Gastrocnemius medialis (tissue), 4 donors: ENCODE results near the gene FAM151B. TPM values are rescaled to one million over a fixed set of nuclear protein-coding genes. Genes with fewer than 3 reads are reported as not detected.

Source experiments
- ATAC-seq, 2 donors: fragments of 150-250 bp; one replicate each; pipeline ENCODE4 v1.9.1; 2016
- DNase-seq, 2 donors: peaks; one replicate each; pipeline ENCODE4 v3.0.0-alpha.2; 2019
- H3K27ac ChIP-seq, 4 donors: fragments of 200-600 bp; sonication (generic); 1 replicate in 1 of 4; 2 replicates in 3 of 4; pipeline ENCODE4 v1.5.1; 2016 to 2018; ENCODE audit warnings: mild to moderate bottlenecking in 2 of 4, moderate library complexity in 1 of 4
- H3K27me3 ChIP-seq, 3 donors: fragments of 200-600 bp; sonication (generic) in 2 of 3; 1 replicate in 1 of 3; 2 replicates in 2 of 3; pipeline versions ENCODE4 v1.5.1 to v1.6.0; 2016 to 2019; ENCODE audit warnings: mild to moderate bottlenecking in 1 of 3, moderate library complexity in 1 of 3
- H3K36me3 ChIP-seq, 2 donors: fragments of 200-600 bp; sonication (generic) in 1 of 2; one replicate each; pipeline ENCODE4 v1.5.1; 2017 to 2018
- H3K4me1 ChIP-seq, 2 donors: fragments of 200-600 bp; sonication (generic) in 1 of 2; one replicate each; pipeline ENCODE4 v1.5.1; 2016 to 2017; ENCODE audit warnings: mild to moderate bottlenecking in 2 of 2
- H3K4me3 ChIP-seq, 4 donors: fragments of 200-600 bp; sonication (generic) in 3 of 4; 1 replicate in 1 of 4; 2 replicates in 3 of 4; pipeline ENCODE4 v1.5.1; 2016 to 2019; ENCODE audit warnings: mild to moderate bottlenecking in 2 of 4
- H3K9me3 ChIP-seq, 3 donors: fragments of 200-600 bp; sonication (generic) in 2 of 3; 1 replicate in 1 of 3; 2 replicates in 2 of 3; pipeline ENCODE4 v1.5.1; 2016 to 2019
- CTCF ChIP-seq, 5 experiments: fragments of 450-650 bp in 3 of 5; fragments of 200-600 bp in 2 of 5; sonication (generic) in 2 of 5; IDR thresholded peaks in 4 of 5; conservative IDR thresholded peaks in 1 of 5; 1 replicate in 4 of 5; 2 replicates in 1 of 5; pipeline ENCODE4 v1.5.1; 2016 to 2019; ENCODE audit warnings: antibody characterized with exemption in 5 of 5, mild to moderate bottlenecking in 3 of 5, moderate library complexity in 3 of 5
- POLR2A ChIP-seq, 2 donors: fragments of 450-650 bp; IDR thresholded peaks; one replicate each; pipeline ENCODE4 v1.6.1; 2017; ENCODE audit warnings: antibody characterized with exemption in 2 of 2, mild to moderate bottlenecking in 2 of 2, moderate library complexity in 2 of 2
- in situ Hi-C, 4 donors: fragments of 200-750 bp; cut with MboI; loops; one replicate each; pipeline versions ENCODE4 v1.15.0 to v1.8.0; 2017; ENCODE audit warnings: low sequenced_read_pairs in 4 of 4
- intact Hi-C: fragments of 100-400 bp; cut with DNase I; formaldehyde crosslinking; loops from one replicate; pipeline ENCODE4 v1.15.1; 2023; ENCODE audit warnings: low total_unique reads
- total RNA-seq, 4 donors: library from RNA; depleted of rRNA; stranded (reverse); fragments of >200 nt; gene quantifications; one replicate each; pipeline versions ENCODE4 v1.1.0 to v1.2.3, GENCODE V29; 2016

The FAM151B gene
- total RNA-seq, 4 donors from 2014 or later = 0.18 to 1.6 (median 1.1) TPM

DNA sequence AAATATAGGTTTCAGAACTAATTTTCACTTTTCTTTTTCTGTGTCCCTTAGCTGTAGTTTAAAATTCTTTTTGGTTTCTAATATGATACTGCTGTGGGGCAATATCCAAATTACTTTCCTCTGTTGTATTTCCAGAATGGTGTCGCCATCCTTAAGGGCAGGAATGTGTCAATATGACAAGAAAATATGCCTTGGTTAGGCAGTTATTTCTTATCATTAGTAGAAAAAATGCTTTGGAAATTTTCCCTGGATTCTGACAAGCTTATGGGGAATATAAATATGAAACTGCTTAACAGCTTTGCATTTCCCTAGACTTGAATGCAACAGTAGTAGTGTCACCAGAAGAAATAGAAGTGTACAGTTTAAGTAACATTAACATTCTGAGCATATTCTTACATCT, 52.8 kb downstream of the FAM151B start:
- Histone ChIP-seq H3K9me3 (no peaks in the 10 kb centered on the region), H3K27ac (no peak overlapping the region), H3K4me1 (peaks cover 0 to 4% of the 10 kb centered on the region in 2 donors), H3K36me3 (no peaks in the 10 kb centered on the region), H3K4me3 (no peak overlapping the region), H3K27me3 (no peaks in the 10 kb centered on the region)
- intact Hi-C loops = no loop called here
- in situ Hi-C loops = no loop called here
- DNase-seq (no peak), ATAC-seq (no peak)
- TF ChIP-seq CTCF (IDR thresholded peaks at IDR 0.05 in 4 of 5, conservative IDR thresholded peaks at IDR 0.05 in 1 of 5) (no peak), POLR2A (IDR thresholded peaks at IDR 0.05) (no peak)

GRCh38 chr5:80541392-80541791, 53.5 kb downstream of the FAM151B start:
- in situ Hi-C loops = no loop called here
- H3K4me3 ChIP-seq = no peak overlapping the region
- TF ChIP-seq POLR2A (IDR thresholded peaks at IDR 0.05) (no peak), CTCF (IDR thresholded peaks at IDR 0.05 in 4 of 5, conservative IDR thresholded peaks at IDR 0.05 in 1 of 5) (no peak)
- no peaks in the 10 kb centered on the region for H3K27me3 ChIP-seq
- no peak for ATAC-seq
- peaks cover 0 to 4% of the 10 kb centered on the region in 2 donors for H3K4me1 ChIP-seq
- no peak overlapping the region for H3K27ac ChIP-seq
- intact Hi-C loops = no loop called here
- no peaks in the 10 kb centered on the region for H3K36me3 ChIP-seq
- H3K9me3 ChIP-seq = no peaks in the 10 kb centered on the region
- no peak for DNase-seq

- Histone ChIP-seq H3K27ac (no peak overlapping the region), H3K36me3 (no peaks in the 10 kb centered on the region), H3K9me3 (no peaks in the 10 kb centered on the region), H3K27me3 (peaks cover 0 to 6% (median 0%) of the 10 kb centered on the region in 3 donors), H3K4me1 (no peaks in the 10 kb centered on the region), H3K4me3 (no peak overlapping the region)
- DNase-seq = no peak
- TF ChIP-seq POLR2A (IDR thresholded peaks at IDR 0.05) = no peak
- TF ChIP-seq CTCF (IDR thresholded peaks at IDR 0.05 in 4 of 5, conservative IDR thresholded peaks at IDR 0.05 in 1 of 5) = no peak
- in situ Hi-C loops = no loop called here
- intact Hi-C loops = no loop called here
- ATAC-seq = no peak
Measured at GRCh38 chr5:80554646-80555045, 66.7 kb downstream of the FAM151B start.

DNA sequence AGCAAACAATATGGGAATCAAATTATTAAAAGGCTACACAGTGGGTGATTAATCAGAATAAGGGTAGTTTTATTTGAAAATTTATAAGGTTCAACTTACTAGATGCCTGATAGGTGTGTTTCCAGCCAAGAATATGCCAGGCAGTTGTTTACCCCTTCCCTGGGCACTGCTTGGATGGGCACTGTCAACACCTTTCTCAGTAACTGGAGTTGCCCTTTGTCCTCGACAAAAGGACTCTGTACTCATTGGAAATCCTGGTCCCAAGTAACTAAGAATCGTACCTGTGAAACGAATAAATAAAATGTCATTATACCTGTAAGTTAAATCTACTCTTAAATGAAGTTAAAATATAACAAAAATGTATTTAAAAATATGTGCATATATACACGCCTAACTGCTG, 67.2 kb downstream of the FAM151B start:
- DNase-seq = no peak
- no peak for ATAC-seq
- Histone ChIP-seq H3K4me1 (no peaks in the 10 kb centered on the region), H3K4me3 (no peak overlapping the region), H3K36me3 (no peaks in the 10 kb centered on the region), H3K9me3 (no peaks in the 10 kb centered on the region), H3K27me3 (peaks cover 0 to 7% (median 0%) of the 10 kb centered on the region in 3 donors), H3K27ac (no peak overlapping the region)
- TF ChIP-seq CTCF (IDR thresholded peaks at IDR 0.05 in 4 of 5, conservative IDR thresholded peaks at IDR 0.05 in 1 of 5) (no peak), POLR2A (IDR thresholded peaks at IDR 0.05) (no peak)
- in situ Hi-C loops (no loop called here), intact Hi-C loops (no loop called here)

GRCh38 chr5:80559244-80559643, 71.3 kb downstream of the FAM151B start:
- no peak overlapping the region for H3K27ac ChIP-seq
- in situ Hi-C loops = no loop called here
- no peak overlapping the region for H3K4me3 ChIP-seq
- H3K4me1 ChIP-seq = no peaks in the 10 kb centered on the region
- H3K36me3 ChIP-seq = no peaks in the 10 kb centered on the region
- ATAC-seq (no peak), DNase-seq (no peak)
- no peaks in the 10 kb centered on the region for H3K9me3 ChIP-seq
- peaks cover 0 to 7% (median 0%) of the 10 kb centered on the region in 3 donors for H3K27me3 ChIP-seq
- TF ChIP-seq CTCF (IDR thresholded peaks at IDR 0.05 in 4 of 5, conservative IDR thresholded peaks at IDR 0.05 in 1 of 5) = no peak
- no peak for TF ChIP-seq POLR2A (IDR thresholded peaks at IDR 0.05)
- intact Hi-C loops = no loop called here
